Activated CD4-positive, CD25-positive, alpha-beta regulatory T cell (primary cell): ENCODE results near the gene ROR2.

ENCODE experiments used
- DNase-seq, 4 experiments: peaks; one replicate each; lab custom pipeline; 2025; lab: John Stamatoyannopoulos, UW

ROR2 gene

DNA sequence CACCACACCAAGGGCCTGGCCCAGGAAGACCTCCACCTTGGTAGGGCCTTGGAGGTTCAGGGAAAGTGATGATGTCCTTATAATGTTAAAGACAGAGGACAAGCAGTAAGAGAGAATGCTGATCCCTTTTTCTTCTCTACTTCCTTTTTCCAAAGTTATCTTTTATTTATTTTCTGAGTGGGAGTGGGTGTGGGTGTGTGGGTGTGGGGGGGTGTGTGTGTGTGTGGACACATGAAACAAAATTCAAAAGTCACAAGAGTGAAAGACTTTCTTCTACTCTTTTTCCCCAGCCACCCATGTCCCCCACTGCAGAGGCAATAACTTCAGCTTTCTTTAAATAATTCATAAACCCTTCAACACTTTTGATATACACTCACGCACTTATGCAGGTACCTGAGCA lies 70.8 kb downstream of the ROR2 start:
- no peak for DNase-seq

DNA sequence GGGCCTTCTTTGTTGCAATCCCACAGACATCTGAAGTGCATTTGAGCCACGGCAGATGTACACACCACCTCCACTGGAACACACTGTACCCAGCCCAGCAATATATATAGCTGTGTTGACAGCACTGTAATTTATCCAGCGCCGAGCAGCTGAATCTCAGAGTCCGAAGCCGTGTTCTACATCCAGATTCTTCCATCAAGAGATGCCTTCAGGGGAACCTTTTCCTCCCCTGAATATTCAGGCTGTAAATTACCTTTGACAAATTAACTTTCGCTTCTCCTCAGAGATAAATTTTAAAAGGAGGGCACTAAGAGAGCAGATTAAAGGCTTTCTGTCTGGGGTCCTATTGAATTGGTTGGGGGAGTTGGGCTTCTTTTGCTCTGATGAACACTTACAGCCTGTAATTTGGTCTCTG lies 76.4 kb downstream of the ROR2 start:
- DNase-seq: no peak

DNA sequence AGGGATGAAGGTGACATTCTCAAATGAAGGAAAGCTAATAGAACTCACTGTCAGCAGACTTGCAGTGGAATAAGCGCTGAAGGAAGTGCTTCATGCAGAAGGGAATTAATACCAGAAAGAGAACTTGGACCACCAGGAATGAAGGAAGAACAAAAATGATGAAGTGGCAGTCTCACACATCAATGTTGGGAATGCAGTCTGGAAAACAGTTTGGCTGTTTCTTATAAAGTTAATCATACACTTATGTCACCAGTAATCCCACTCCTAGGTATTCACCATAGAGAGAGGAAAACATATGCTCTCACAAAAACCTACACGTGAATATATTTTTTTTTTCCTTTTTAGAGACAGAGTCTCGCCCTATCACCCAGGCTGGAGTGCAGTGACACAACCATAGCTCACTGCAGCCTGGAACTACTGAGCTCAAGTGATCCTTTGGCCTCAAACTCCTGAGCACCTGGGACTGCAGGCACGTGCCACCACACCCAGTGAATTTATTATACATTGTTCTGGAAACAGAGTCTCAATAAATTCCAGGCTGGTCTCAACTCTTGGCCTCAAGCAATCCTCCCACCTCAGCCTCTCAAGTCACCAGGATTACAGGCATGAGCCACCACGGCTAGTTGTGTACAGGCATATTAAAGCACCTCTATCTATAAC lies 81.2 kb downstream of the ROR2 start:
- no peak for DNase-seq

DNA sequence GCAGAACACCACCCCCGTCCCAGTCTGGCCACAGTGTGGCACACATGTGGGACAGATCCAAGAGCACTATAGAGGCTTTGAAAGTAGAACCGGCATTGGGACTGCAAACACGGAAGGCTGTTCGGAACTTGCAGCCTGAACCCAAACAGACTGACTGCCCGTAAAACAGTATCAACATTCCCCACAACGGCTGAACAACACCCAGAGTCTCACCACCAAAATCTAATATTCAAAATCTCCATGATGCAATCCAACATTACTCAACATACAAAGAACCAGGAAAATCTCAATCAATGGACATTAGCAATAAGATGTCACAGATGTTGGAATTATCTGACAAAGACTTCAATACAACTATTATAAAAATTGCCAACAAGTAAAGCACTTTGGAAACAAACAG lies 82.3 kb downstream of the ROR2 start:
- no peak for DNase-seq

DNA sequence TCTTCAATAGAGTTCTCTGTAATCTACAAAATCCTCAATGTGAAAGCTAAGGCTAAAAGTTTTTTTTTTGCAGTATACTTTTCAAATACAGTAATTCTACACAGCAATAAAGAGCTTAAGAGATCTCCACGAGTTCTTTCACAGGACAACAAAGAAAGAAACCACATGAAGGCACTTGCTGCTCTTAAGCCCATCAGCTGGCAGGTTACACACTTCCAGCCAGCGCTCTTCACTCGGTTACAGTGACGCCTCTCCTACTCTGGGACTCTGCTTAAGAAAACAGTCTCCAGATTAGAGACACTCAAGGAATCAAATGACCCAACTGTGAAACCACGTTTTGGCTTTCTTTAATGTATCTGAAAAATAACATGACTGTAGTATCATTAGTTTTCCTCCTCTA lies 85.0 kb downstream of the ROR2 start:
- no peak for DNase-seq

DNA sequence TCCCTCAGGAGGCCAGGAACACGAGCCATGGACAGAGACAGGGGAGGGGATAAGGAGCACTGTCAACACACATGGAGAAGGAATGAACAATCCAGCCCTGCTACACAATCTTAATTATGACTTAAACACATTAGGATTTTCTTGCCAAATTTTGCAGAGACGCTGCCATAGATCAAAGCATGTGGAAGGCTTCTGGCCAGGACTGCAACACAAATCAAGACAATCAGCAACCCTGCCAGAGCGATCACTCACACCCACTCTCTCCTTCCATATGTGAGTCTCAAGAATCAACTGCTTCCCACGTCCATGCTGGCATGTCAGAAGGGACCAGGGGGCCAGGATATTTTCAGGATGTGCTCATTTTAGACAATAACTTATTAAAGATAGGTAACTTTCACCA lies 85.6 kb downstream of the ROR2 start:
- no peak for DNase-seq

DNA sequence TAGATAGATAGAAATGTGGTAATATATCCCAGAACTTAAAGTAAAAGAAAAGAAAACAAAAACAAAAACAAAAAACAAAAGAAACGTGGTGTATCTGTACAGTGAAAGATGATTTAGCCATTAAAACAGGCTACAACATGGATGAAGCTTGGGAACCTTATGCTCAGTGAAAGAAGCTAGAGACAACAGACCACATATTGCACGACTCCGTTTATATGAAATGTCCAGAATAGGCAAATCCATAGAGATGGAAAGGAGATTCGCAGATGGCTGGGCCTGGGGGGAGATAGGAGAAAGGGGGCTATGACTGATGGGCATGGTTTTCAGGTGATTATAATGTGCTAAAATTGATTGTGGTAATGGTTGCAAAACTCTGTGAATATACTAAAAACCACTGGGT lies 86.6 kb downstream of the ROR2 start:
- DNase-seq: no peak

DNA sequence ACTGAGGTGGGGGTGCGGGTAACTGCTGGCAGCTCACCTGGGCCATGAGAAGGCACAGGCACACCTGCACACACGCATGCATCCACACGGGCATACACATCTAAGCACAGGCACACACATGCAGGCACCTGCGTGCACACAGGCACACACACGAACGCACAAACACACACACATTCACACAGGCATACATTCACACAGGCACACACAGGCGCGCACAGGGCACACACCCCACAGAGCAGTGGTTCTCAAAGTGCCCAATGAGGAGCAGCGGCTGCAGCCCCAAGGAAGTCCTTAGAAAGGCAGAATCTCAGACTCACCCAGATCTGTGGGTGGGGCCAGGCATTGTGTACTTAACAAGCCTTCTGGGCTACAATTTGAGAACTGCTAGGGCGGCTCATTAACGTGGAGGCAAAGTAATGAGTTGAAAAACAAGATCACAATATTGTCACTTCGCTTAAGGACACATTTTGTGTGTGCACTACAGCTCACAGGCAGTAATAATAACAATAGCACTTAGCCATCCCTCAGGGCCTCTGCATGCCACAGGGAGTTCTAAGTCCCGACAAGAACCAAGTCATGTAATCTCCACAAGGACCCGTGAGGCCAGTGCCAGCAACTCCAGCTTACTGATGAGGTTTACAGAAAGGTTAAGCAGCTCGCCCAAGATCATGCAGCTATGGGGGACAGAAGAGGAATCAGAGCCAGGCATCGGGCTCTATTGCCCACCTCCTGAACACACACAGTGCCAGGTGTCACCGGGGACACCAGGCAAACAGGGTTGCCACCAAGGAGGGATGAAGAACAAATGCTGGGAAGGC lies 91.6 kb downstream of the ROR2 start:
- DNase-seq: no peak

DNA sequence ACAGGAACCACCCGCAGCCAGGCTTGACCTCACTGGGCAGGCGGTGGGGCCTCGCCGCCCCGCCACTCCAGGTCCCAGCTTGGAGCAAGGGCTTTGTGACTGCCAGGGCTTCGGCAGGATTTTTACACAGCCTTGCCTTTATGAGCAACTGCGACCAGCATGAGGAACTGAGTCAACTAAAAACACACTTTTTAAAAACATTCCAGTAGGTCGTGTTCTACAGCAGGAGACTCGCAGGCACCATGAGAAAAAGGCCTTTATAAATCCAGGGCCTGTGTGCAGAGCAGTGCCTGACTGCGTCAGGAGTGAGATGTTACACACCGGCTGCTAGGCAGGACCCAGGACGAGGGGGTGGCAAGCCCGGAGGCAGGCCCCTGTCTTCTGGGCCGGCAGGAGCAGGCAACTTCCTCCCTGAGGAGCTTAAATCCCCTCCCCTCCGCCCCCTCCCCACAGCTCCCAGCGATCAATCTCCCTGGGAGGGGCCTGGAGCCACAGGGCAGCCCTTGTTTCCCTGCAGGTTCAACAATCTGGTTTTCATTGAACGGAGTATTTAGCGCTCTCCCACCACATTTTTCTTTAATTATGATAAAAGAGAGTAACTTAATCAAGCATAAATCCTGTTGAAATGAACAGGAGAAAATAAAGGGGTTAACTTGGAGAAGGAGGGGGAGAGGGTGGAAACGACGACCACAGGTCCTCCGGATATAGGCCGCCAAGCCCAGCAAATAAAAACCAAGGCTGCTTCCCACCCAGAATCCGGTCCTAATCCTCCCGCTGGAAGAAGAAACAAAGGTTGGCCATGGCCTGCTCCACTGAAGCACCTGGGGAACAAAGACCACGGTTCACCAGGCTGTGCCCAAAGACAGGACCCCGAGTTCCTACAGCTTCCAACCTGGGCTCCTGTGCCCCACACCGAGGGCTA lies 92.5 kb downstream of the ROR2 start:
- no peak for DNase-seq

DNA sequence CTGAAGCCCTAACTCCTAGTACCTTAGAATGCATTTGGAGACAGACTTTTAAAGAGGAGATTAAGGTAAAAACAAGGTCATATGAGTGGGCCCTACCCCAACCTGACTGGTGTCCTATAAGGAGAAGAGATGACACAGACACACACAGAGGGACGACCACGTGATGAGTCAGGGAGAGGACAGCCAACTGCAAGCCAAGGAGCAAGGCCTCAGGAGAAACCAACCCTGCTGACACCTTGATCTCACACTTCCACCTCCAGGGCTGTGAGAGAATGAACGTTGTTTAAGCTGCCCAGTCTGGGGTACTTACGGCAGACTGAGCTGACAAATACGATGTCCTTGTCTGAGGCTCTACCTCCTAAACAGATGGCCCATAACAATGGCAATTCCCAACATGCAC lies 93.6 kb downstream of the ROR2 start:
- no peak for DNase-seq

DNA sequence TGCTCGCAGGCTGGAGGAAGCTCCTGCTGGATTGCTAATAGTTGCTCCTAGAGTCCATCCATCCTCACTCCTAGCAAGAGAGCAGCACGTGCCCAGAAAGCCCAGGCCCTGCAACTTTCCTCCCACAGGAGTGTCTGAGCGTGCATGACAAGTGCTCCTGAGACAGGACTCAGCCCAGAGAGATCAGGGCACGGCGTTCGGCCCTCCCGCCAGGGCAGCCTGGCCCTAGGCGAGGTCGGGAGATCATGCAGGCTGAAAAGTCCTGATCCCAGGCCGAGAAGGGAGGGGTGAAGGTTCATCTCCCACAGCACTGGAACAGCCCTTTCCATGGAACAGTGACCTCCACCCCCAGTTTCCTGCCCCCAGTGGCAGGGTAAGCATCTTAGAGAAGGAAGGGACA lies 94.8 kb downstream of the ROR2 start:
- DNase-seq: no peak

DNA sequence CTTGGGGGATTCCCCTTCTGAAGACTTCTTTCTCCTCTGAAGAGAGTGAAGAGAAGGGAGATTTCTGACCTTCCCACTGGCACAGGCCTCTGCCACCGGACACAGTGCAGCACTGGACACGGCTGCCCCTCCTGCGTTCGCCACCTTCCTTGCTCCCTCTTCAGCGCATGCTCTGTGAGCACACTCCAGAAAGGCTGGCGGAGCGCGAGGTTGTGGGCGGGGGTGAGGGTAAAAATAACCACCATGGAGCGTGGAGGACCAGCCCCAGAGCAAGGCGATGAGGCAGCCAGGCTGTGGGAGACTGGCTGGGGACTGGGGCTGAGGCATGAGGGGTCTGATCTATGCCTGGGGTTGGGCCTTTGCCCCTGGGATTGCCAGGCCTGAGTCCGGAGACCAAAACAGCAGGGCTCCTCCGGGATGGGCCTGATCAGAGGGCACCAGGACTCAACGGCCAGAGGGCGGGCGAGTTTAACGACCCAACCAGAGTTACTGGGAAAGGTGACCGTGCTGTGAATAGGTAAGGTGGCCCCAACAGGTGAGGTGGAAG lies 97.2 kb downstream of the ROR2 start:
- DNase-seq: no peak

DNA sequence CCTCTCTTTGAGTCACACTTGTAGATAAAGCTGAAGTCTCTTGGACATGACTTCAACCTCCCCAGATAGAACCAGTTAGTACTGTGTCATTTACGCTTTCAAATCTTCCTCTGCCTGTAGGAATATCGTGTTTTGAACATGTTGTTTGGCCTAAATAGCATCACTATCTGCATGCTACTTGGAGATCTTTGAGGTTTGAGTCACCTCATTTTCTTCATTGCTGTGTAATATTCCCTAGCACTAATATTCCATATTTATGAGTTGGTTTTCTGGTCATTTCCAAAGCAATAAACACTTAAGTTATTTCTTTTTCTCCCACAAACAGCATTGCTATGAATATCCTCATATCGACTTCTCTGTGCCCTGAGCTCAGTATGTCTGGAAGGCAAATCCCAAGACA lies 100.3 kb downstream of the ROR2 start:
- no peak for DNase-seq

DNA sequence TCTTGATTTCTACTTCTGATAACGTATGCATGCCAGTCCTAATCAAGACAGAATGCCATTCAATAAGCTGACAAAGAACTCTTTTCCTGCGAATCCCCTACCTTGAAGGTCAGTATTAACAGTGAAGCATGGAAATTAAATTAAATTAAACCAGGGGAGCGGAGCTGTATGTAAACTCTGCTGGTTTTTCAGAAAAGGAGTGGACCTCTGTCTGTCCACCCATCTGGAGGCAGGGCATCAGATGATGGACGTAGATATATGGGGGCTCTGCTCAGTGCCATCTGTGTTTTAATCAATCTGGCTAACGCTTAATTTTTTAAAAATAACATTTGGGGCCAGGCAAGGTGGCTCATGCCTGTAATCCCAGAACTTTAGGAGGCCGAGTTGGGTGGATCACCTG lies 101.9 kb downstream of the ROR2 start:
- DNase-seq: no peak

DNA sequence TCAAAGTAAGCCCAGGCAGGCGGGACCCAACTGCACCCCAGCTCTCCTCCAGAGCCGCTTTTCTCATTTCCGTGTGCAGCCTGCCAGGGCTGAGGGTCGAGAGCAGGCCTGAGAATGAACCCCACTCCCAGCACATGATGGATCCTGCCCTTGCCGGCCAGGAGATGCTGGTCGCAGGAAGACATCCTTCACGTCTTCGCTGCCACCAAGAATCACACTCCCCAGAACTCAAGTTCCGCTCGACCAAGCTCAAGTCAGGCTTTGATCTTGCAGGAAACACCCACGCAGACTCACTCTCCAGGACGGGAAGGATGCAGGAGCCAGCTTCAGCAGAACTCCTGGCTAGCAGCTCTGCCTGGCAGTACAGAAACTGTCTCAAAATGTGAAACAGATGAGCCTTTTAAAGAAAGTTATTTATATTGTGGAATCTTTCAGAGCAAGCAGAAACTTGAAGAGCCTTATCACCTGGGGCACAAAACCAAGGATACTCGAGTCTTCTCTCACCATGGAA lies 102.4 kb downstream of the ROR2 start:
- no peak for DNase-seq

DNA sequence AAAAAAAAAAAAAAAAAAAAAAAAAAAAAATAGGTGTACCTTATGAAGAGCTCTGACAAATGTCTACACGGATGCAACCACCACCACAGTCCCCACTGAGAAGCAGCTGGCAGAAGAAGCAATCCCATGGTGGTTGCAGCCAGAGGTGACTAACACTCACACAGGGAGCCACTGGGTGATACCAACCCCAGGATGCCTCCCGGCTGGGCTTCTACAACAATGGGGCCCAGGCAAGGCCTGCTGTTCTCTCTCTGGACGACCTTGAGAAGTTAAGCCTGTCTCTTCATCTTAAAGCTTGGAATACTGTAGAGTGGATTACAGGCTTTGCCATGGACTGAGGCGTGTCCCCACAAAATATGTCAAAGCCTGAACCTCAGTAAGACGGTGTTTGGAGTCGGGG lies 104.1 kb downstream of the ROR2 start:
- DNase-seq: no peak

DNA sequence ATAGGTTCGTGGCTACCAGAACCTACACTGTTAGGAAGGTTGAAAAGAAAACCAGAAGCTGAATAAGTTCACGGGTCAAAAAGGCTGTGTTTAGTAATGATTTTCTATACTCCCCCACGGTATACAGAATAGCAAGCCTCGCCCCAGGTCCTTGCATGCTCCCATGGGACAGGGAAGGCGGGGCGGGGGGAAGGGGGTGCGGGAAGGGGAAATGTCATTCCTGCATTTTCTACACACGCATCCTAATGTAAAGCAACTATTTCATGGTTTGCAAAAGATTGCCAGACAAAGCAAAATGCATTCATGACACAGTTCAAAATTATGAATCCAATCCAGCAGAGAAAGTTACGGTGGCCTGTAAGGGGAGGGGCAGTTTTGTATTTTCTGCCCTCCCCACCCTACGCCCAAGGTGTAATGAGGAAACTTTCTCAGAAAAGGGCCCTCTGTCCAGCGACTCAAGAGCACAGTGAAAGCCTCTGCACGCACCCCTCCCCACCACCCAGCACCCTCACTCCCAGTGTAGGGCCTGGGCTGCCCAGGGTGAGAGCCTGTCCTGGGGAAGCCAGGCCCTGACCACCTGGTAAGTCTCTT lies 105.2 kb downstream of the ROR2 start:
- DNase-seq: no peak

DNA sequence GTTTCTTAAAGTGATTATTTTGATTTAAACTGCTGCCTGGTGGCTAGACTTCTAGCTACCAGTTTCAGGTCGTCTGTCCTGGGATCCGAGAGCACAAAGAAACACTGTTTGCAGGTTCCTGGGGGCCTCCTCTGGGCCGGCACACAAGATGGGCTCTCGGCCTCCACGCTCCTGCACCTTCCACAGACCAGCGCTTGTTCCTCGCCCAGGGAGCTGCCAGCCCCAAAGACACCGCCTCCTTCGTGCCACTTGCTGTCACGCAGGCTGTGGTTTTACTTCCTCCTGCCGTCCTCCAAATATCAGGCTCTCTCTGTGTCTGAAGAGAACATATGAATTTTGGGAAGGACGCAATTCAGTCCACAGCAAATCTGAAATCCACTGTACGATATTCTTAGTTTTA lies 105.8 kb downstream of the ROR2 start:
- DNase-seq: no peak

DNA sequence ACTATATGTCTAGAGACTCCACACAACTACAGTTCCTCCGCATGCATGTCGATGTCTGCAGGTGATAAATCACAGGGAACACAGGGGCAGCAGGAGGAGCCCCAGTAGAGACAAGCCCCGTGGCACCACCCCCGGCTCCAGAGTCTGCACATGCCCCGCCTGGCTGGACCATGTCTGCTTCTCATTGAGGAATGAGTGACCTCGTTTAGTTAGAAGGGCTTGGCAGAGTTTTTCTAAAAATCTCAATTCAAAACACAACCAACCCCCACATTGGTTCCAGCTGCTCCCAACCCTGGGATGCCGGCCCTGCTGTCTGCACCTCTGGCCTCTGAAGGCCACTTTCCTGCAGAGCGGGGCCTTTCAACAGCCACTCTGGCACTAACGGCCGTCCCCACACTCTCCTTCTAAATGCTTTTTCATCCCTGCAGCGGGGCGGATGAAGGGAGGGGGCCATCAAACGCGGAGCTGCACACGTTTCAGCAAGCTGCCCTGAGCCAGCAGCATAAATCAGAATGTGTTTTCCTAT lies 106.3 kb downstream of the ROR2 start:
- DNase-seq: no peak

DNA sequence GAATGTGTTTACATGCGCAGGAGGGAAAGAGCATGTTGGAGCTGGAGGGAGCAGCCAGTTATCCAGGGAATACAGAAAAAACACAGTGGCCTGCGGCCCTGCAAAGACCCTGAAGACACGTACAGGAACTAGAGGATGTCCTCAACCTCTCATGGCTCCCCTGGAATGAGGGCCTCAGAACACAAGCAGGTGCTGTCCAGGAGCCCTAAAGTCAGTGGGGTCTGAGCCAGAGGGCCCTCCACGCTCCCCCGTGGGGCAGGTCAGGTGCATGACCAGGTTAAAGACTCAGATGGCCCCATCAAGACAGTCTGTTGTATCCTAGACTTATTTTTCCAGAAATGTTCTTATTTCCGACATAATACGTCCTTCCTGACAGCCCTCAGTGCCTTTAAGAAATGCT lies 106.9 kb downstream of the ROR2 start:
- no peak for DNase-seq

DNA sequence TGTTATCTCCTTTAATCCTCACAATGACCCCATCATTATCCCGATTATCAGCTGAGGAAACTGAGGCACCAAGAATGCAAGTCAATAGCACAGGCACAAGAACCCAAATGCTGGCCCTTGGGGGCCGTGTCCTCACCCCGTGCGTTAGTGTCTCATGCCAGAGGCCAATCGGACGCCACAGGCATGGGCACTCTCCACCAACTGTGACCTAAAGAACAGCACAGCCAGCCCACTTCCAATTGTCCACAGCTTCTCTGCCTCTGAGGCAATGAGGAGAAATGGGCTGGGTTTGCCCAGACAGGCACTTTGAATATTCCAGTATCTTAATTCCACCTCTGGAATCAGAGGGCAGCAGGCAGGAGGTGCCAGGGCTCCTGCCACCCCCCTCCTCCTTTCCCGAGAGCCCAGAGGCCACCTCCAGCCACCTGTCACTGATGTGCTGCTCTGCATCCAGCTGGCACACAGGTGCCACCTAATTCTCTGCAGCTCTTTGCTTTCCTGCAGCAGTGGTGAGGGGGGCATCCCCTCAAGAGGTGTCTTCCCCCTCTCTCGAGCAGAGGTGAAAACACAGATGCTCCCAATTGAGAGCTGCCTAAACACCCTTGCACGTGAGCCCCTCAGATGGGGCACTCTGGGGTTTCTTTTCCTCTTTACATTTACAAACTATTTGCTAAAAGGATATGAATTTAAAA lies 107.5 kb downstream of the ROR2 start:
- no peak for DNase-seq
